Subcutaneous adipose tissue (tissue), 4 donors: ENCODE measurements around the gene PIK3C2G. TPM values are rescaled to one million over a fixed set of nuclear protein-coding genes. Genes with fewer than 3 reads are reported as not detected.

Experiments used
- CTCF ChIP-seq: fragments of 450-650 bp; IDR thresholded peaks from one replicate; pipeline ENCODE4 v1.5.1; 2016; ENCODE audit warnings: low read depth, mild to moderate bottlenecking, control low read depth, antibody characterized with exemption, moderate library complexity
- total RNA-seq, 4 donors: library from RNA; depleted of rRNA; stranded (reverse); fragments of >200 nt; gene quantifications; one replicate each; pipeline ENCODE4 v1.1.0, GENCODE V29; 2016

PIK3C2G gene
- total RNA-seq, 4 donors from 2014 or later: 0.19 to 0.22 TPM; not detected in 2

GRCh38 chr12:18340786-18341185 is 79.5 kb downstream of the PIK3C2G start:
- no peak for TF ChIP-seq CTCF

- TF ChIP-seq CTCF: no peak
Observed at GRCh38 chr12:18343708-18344107, 82.4 kb downstream of the PIK3C2G start.

GRCh38 chr12:18345021-18345735 is 83.9 kb downstream of the PIK3C2G start:
- TF ChIP-seq CTCF: no peak

- TF ChIP-seq CTCF: no peak
Observed at GRCh38 chr12:18352312-18352711, 91.0 kb downstream of the PIK3C2G start.

GRCh38 chr12:18355429-18355828 is 94.1 kb downstream of the PIK3C2G start:
- TF ChIP-seq CTCF: no peak

GRCh38 chr12:18358077-18358476 is 96.8 kb downstream of the PIK3C2G start:
- no peak for TF ChIP-seq CTCF

- TF ChIP-seq CTCF: no peak
Observed at GRCh38 chr12:18358930-18359329, 97.6 kb downstream of the PIK3C2G start.
